Glutamatergic neuron (in vitro differentiated cells): Measurements from ENCODE around the gene SP8. TPM values are rescaled to one million over a fixed set of nuclear protein-coding genes. Genes with fewer than 3 reads are reported as not detected.

Experiments
- DNase-seq: peaks from one replicate; pipeline ENCODE4 v3.0.0; 2022
- H3K27ac Mint-ChIP-seq: one replicate; pipeline ENCODE4 v1.8.0; 2020; ENCODE audit warnings: mild to moderate bottlenecking, mixed read lengths, inconsistent platforms; ENCODE audit not compliant: unreplicated experiment
- H3K27me3 Mint-ChIP-seq: one replicate; pipeline ENCODE4 v1.8.0; 2020; ENCODE audit warnings: mild to moderate bottlenecking, moderate library complexity, mixed read lengths, inconsistent platforms; ENCODE audit not compliant: unreplicated experiment
- H3K36me3 Mint-ChIP-seq: one replicate; pipeline ENCODE4 v1.8.0; 2020; ENCODE audit warnings: mild to moderate bottlenecking, mixed read lengths, inconsistent platforms; ENCODE audit not compliant: unreplicated experiment
- H3K4me1 Mint-ChIP-seq: one replicate; pipeline ENCODE4 v1.8.0; 2020; ENCODE audit warnings: mild to moderate bottlenecking, low read depth, mixed read lengths, inconsistent platforms; ENCODE audit not compliant: unreplicated experiment
- H3K4me3 Mint-ChIP-seq: one replicate; pipeline ENCODE4 v1.8.0; 2020; ENCODE audit warnings: mild to moderate bottlenecking, mixed read lengths, inconsistent platforms; ENCODE audit not compliant: unreplicated experiment
- H3K9me3 Mint-ChIP-seq: one replicate; pipeline ENCODE4 v1.8.0; 2020; ENCODE audit warnings: mild to moderate bottlenecking, moderate library complexity, mixed read lengths, inconsistent platforms; ENCODE audit not compliant: unreplicated experiment
- CTCF ChIP-seq: fragments of 200-600 bp; sonication (generic); IDR thresholded peaks from one replicate; pipeline ENCODE4 v1.5.0; 2021; ENCODE audit not compliant: partially characterized antibody, unreplicated experiment
- total RNA-seq: library from RNA; stranded (reverse); fragmentation: NEBNext Ultra II Directional; extraction: Animal tissue kit (Norgen Biotek cat#: 25700); gene quantifications from one replicate; pipeline ENCODE4 v1.2.1, GENCODE V29; 2021; ENCODE audit not compliant: unreplicated experiment

SP8 gene
- total RNA-seq, 1 donor from 2014 or later = not detected

- no peak for DNase-seq
- no peak for TF ChIP-seq CTCF
- peaks cover 22% of the 10 kb centered on the region for H3K4me1 Mint-ChIP-seq
- peaks cover 27% of the 10 kb centered on the region for H3K27me3 Mint-ChIP-seq
- no peak overlapping the region for H3K27ac Mint-ChIP-seq
- no peaks in the 10 kb centered on the region for H3K36me3 Mint-ChIP-seq
- H3K9me3 Mint-ChIP-seq = peaks cover 21% of the 10 kb centered on the region
- H3K4me3 Mint-ChIP-seq = no peak overlapping the region
These were observed 8.7 kb upstream of the SP8 start for GRCh38 chr7:20795361-20795760.

GRCh38 chr7:20794676-20795075 lies 8.0 kb upstream of the SP8 start:
- no peak for TF ChIP-seq CTCF
- DNase-seq = no peak
- Mint-ChIP-seq H3K36me3 (no peaks in the 10 kb centered on the region), H3K4me3 (no peak overlapping the region), H3K9me3 (peaks cover 21% of the 10 kb centered on the region), H3K4me1 (peaks cover 22% of the 10 kb centered on the region), H3K27ac (no peak overlapping the region), H3K27me3 (peaks cover 27% of the 10 kb centered on the region)

GRCh38 chr7:20793694-20794394 lies 7.2 kb upstream of the SP8 start:
- Mint-ChIP-seq H3K9me3 (peaks cover 19% of the 10 kb centered on the region), H3K36me3 (no peaks in the 10 kb centered on the region), H3K4me1 (peaks cover 18% of the 10 kb centered on the region), H3K27ac (no peak overlapping the region), H3K4me3 (peak overlapping the region; percentile 74), H3K27me3 (peaks cover 23% of the 10 kb centered on the region)
- no peak for DNase-seq
- no peak for TF ChIP-seq CTCF

GRCh38 chr7:20793248-20793647 lies 6.6 kb upstream of the SP8 start:
- peaks cover 17% of the 10 kb centered on the region for H3K4me1 Mint-ChIP-seq
- H3K27ac Mint-ChIP-seq = no peak overlapping the region
- H3K4me3 Mint-ChIP-seq = peak overlapping the region; percentile 74

More at GRCh38 chr7:20793248-20793647, 6.6 kb upstream of the SP8 start:
- TF ChIP-seq CTCF = no peak
- Mint-ChIP-seq H3K36me3 (no peaks in the 10 kb centered on the region), H3K9me3 (peaks cover 18% of the 10 kb centered on the region), H3K27me3 (peaks cover 25% of the 10 kb centered on the region)
- DNase-seq = no peak
